ENCODE results near the gene CDH23. TPM values are rescaled to one million over a fixed set of nuclear protein-coding genes. Genes with fewer than 3 reads are reported as not detected.

Gene CDH23
- total and polyA plus RNA-seq, 2 of the 8 experiments (the other 6 are each of a cell fraction or from before 2014, with no cell fraction given), result 1.9 to 4.9 TPM

- TF ChIP-seq HDAC6 (IDR thresholded peaks at IDR 0.05; ENCODE audit: low read depth, low read length) (no peak), MAX (IDR thresholded peaks at IDR 0.05) (peak; percentile 82), EZH2 (IDR thresholded peaks at IDR 0.05; ENCODE audit: low read depth, low read length, severe bottlenecking) (no peak), CHD1 (IDR thresholded peaks at IDR 0.05; ENCODE audit: low read depth, low read length) (no peak), MAFK (IDR thresholded peaks at IDR 0.05; ENCODE audit: low read depth, low read length) (no peak), GABPA (IDR thresholded peaks at IDR 0.05; ENCODE audit: borderline replicate concordance, insufficient read depth, low read length) (no peak), EGR1 (IDR thresholded peaks at IDR 0.05; ENCODE audit: borderline replicate concordance, low read depth, low read length) (no peak), CHD2 (IDR thresholded peaks at IDR 0.05; ENCODE audit: low read length) (no peak), GTF2F1 (IDR thresholded peaks at IDR 0.05; ENCODE audit: borderline replicate concordance, low read depth, low read length) (no peak), TAF7 (optimal IDR thresholded peaks at IDR 0.05; ENCODE audit: borderline replicate concordance, low read depth, low read length) (no peak)
Measured at GRCh38 chr10:71812016-71812912, 415.5 kb downstream of the CDH23 start (continued).
